ENCODE results near the gene SMOC2.

SMOC2 gene

DNA sequence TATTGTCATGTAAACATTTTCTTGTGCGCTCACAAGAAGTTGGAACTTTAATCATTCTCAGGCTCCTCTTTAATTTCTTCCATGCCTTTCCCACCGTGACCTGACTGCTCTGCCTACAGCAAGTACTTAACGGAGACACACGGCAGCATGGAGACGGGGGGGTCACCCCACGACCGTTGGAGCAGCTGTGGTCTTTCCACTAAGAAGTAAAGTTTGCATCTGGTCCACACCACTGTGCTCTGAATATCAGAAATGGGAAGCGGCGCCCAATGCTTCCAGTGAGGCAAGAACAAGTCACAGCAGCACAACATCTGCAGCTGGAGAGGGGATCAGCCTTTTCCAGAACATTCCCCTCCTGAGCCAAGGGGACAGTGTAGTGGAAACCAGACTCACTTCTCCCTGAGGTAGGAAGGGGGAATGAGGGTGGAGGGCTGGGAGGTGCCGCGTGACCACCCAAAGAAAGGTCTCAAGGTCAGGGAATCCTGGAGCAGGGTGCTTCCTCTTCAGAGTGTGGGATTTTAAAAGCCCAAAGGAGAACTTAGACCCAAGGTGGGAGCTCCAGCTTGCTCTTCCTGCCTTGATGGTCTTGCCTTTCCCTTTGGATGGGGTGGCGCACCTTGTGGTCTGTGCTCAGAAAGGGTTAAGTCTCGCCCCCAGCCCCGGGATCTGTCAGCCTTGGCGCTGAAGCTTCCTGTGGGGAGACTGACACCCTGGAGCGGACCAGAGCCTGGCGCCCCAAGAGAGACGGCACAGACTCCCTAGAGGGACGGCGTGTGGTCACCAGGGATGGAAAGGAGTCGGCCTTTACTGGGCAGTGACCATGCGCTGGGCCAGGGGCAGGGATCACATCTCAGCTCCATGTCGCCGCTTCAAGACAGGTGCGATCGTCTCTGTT, 25.6 kb upstream of the SMOC2 start:
- DNase-seq (ENCODE audit: low read depth): no peak

DNA sequence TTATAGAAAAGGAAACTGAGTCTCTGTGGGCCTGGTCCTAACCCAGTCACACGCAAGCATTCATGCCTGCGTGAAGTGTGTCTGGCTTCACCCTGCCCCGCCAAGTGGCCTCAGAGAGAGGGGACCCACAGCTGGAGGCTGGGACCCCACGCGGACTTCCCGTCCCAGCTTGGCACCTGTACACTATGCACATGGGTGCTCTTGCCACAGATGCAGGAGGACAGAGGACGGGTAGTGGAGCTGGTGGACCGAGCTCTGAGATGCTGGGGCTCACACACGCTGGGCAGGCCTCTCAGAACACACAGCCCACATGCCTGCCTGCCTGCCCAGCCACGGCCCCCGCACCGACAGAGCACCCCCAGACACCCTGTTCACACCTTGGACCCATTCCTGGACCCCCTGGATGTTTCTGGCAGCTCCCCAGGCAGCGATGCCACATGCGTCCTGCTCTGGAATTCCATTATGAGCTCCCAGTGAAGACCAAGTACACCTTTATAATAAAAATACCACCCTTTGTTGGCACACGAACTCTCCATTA, 24.9 kb upstream of the SMOC2 start:
- DNase-seq (ENCODE audit: low read depth): no peak

DNA sequence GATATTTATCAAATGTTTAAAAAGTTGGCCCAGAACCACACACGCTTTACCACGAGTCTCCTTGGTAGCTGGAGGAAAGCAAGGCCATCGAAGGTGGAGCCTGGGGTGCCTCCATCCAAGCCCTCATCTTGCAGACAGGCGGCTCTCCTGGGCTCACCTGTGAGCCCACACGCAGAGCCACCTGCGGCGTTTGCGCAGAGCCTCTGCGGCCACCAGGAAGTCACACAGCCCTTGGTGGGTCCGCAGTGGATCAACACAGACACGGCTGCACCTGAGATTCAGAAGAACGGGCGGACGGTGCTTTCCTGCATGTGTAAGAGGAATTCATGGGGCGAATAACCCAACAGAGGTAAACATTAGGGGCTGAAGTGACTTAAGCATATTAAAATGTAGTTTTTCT, 24.5 kb upstream of the SMOC2 start:
- DNase-seq (ENCODE audit: low read depth): no peak

DNA sequence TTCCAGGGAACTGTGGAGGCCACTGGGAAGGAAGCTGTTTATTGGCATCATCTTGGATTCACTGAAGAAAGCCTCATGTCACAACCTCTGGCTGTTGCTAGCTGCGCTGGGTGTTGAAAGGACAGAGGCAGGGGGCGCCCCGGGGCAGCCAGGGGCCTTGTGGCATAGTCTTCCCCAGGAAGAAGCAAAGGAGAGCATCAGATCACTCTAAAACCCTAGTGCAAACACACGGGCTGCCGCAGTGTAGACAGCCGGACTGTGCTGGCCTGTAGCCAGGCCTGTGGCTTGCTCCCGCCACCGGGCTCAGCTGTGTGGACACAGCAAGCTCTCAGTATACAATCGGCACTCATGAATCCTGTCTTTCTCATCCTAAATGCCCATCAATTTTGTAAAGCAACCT, 23.8 kb upstream of the SMOC2 start:
- no peak for DNase-seq (ENCODE audit: low read depth)

DNA sequence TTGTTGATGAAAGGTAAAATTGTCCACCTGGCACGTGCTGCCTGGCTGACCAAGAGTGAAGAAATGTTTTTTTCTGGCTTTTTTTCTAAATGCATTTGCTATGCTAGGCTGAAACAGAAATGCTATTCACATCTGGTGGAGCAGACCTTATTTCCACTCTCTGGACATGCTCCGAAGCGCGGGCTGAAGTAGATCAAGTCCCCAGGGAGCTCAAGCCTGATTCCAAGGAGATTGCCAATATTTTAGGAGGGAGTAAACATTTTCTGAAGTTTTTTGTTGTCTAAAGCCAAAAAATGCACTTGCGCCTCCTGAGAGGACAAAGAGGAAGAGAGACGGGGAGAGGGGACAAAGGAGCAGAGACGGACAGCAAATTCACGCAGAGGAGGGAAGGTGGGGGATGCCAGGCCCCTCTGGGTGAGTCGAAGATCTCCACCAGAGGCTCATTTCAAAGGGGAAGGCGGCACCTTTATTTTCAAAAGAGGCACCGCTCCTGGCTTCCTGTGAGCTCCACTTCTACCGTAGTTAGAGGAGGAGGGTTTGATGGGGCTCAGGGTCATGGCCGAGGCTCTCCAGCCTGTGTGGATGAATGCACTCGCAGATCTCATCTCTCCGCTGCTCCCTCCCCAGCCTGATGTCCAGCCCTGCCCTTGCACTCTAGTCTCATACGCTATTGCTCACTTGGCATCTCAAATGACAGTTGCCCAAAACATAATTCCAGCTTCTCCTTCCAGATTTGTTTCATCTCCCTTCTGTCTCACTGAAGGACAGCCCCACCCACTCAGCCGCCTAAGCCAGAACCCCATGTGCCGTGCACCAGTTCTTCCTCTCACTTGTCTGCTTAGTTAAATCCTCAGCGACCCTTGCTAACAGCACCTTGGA, 23.1 kb upstream of the SMOC2 start:
- no peak for DNase-seq (ENCODE audit: low read depth)

- DNase-seq (ENCODE audit: low read depth): no peak
These were observed 22.3 kb upstream of the SMOC2 start for GRCh38 chr6:168418711-168419121.

GRCh38 chr6:168419569-168419968, 21.4 kb upstream of the SMOC2 start:
- DNase-seq (ENCODE audit: low read depth): no peak

GRCh38 chr6:168420084-168420483, 20.9 kb upstream of the SMOC2 start:
- no peak for DNase-seq (ENCODE audit: low read depth)

DNA sequence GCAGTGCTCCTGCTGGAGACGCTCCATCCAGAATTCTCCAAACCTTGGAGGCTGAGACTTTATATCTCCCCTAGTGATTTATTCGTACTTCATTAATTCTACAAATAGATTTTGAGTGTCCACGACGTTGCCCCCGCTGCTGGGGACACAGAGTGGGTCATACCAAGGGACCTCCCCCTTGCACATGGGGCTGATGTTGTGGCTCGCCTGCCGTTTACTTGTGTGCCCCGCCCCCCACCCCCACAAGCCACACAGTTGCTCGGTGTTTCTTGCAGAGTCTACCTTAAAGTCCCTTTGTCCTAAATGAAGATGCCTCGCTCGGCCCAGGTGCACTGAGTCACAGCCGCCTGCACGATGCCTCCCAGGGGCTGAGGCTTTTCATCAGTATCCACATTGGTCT, 20.3 kb upstream of the SMOC2 start:
- no peak for DNase-seq (ENCODE audit: low read depth)

GRCh38 chr6:168427184-168427583, 13.8 kb upstream of the SMOC2 start:
- no peak for DNase-seq (ENCODE audit: low read depth)

DNA sequence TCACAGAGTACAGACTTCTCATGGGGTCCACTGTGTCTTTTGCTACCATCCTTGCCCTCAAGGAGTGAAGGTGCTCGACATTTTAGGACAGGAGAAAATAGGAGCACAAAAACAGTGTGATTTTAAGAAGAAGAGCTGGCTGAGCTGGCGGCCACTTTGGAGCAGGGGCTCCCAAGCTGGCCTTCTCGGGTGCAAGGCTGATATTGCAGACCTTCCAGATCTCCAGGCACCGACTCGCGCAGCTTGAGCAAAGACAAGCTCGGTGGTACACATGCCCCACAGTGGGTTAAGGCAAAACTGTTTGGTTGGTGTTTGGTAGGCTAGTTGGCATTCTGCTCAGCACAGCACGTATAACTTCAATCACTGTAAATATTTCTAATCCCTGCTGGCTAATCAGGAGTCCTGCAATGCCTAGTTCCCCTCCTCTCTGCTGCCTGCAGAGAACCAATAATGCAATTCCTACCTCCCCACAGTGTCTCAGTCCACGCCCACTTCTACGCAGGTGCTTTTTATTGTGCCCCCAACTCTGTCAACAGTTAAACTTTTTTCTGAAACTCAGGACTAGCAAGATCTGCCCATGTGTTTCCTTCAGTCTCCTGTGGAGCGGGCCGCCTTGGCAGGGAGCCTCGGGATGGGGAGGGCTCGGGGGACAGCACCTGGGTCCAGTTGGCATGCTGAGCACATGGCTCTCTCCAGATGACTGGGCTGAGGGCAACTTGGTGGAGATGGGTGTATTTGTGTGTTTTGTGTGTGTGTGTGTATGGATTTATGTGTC, 12.7 kb upstream of the SMOC2 start:
- no peak for DNase-seq (ENCODE audit: low read depth)

DNA sequence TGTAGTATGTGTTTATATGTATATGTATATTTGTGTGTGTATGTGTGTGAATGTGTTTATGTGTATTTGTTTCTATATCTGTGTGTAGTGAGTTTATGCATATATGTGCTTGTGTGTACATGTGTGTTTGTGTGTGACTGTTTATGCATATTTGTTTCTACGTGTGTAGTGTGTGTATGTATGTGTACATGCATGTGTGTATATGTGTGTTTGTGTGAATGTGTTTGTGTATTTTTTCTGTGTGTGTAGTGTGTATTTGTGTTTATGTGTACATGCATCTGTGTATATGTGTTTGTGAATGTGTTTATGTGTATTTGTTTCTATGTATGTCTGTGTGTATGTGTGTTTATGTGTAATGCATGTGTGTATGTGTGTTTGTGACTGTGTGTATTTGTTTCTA, 12.1 kb upstream of the SMOC2 start:
- no peak for DNase-seq (ENCODE audit: low read depth)

GRCh38 chr6:168432196-168432595, 8.8 kb upstream of the SMOC2 start:
- no peak for DNase-seq (ENCODE audit: low read depth)

- DNase-seq (ENCODE audit: low read depth): no peak
These were observed 7.1 kb upstream of the SMOC2 start for GRCh38 chr6:168433898-168434297.

DNA sequence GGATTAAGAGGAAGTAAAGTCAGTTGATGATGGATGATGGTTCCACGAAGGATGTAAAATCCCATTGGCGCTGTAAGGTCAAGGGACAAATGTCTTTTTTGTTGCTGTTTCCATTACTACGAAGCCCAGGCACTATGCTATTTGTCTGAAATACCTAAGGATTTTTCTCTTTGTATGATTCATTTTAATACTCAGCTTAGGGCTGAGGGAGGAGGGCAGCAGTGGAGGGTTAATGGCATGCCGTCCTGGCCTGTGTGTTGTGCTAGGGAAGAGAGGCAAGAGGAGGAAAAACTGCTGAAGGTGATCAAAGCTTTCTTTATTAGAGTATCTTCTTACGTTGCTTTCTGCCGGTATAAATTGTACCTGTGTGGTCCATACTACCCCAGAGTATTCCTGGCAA, 6.5 kb upstream of the SMOC2 start:
- DNase-seq (ENCODE audit: low read depth): no peak

- no peak for DNase-seq (ENCODE audit: low read depth)
These were observed 3.2 kb upstream of the SMOC2 start for GRCh38 chr6:168437751-168438150.

- no peak for DNase-seq (ENCODE audit: low read depth)
These were observed 2.0 kb upstream of the SMOC2 start for GRCh38 chr6:168438783-168439520.

DNA sequence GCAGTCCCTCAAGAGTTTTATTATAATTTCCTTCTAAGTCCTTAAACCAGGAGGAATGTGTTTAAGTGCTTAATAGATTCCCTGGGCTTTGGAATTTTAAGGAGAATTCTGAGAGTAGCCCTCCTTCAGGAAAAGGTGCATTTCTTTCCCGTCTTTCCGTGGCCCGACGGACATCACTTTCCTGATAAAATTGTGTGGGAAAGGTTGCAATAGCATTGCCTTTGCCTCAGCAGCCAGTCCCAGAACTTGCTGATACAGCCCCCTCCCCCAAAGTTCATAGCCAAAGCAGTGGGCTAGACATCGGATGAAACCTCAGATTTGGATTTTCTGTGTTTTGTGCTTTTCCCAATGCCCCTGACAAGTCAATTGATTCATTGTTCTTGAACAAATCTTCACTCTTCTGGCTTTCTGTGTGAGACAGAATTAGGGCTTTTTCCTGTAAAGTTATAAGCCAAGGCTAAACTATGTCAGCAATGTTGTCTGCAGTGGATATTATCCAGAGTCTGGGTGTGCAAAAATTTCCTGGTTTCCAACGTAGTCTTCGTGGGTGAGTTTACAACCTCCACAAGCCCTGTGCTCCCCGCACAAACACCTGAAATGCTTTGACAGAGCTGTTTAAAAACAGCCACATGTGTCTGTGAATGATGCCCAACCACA, 1.1 kb upstream of the SMOC2 start:
- no peak for DNase-seq (ENCODE audit: low read depth)

DNA sequence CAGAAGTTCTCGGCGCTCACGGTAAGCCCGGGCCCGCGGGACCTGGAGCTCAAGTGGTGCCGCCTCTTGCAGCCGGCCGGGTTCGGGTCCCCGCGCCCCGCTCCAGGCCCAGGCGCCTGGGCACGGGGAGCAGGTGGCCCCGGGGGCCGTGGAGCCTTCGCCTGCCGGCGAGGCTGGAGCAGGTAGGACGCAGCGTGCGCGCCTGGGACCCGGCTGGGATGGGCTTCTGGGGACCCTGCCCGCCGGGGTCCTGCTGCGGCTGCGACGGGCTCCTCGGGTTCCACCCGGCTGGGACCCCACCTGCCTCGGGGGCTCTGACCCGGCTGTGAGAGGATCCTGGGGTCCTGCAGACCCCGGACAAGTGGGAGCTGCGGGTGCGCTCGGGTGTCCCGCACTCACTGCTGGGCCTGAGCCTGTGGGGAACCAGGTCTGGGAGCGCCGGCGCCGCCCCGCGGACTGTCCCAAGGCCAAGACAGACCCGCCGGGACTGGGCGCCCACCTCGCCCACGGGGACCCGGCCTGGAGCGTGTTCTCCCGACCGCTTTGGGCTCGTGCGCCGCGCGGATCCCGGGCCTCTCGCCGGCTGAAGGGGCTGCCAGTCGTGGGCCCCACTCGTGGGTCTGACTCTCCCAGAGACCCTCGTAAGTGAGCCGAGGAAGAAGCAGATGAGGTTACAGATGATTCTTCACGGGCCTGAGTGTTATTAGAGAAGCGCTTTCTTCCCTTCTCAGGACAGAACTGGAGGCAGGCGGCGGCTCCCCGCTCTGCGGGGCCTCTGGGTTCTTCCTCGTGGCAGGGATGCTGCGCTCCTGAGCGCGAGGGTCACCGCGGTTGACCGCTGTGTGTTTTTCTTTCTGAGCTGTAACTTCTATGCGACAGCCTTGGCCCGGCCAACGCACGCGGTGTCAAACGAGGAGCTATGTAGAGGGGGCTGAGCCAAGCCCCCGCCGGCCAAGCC, 729 bp downstream of the SMOC2 start:
- no peak for DNase-seq (ENCODE audit: low read depth)

GRCh38 chr6:168442646-168443045, 1.7 kb downstream of the SMOC2 start:
- DNase-seq (ENCODE audit: low read depth): no peak
